Mesodermal cell (in vitro differentiated cells): ENCODE data around the gene HSPG2.

Experiments
- H3K27ac ChIP-seq: 2 replicates; pipeline ENCODE4 v1.7.0; 2013; ENCODE audit warnings: mild to moderate bottlenecking, low read depth, low read length, moderate library complexity; ENCODE audit not compliant: severe bottlenecking
- H3K36me3 ChIP-seq: 2 replicates; pipeline ENCODE4 v1.7.1; 2013; ENCODE audit warnings: mild to moderate bottlenecking, low read length, moderate library complexity; ENCODE audit not compliant: control insufficient read depth, insufficient read depth
- H3K4me1 ChIP-seq: one replicate; pipeline ENCODE4 v1.7.1; 2013; ENCODE audit warnings: mild to moderate bottlenecking, low read length; ENCODE audit not compliant: insufficient read depth, control insufficient read depth, poor library complexity, severe bottlenecking
- H3K4me3 ChIP-seq: 2 replicates; pipeline ENCODE4 v1.7.0; 2013; ENCODE audit warnings: low read length, control low read depth, mild to moderate bottlenecking; ENCODE audit not compliant: insufficient read depth, poor library complexity, severe bottlenecking; ENCODE audit errors: extremely low read depth
- H3K9me3 ChIP-seq: 2 replicates; pipeline ENCODE4 v1.7.1; 2013; ENCODE audit warnings: mild to moderate bottlenecking, low read length, moderate library complexity; ENCODE audit not compliant: control insufficient read depth
- WGBS, 2 experiments: methylation state at CpG; one replicate each; pipeline ENCODE4 v1.1.5; 2013; ENCODE audit warnings: missing lambda C conversion rate in 2 of 2; ENCODE audit not compliant: insufficient coverage in 2 of 2; 5-methylcytosine and 5-hydroxymethylcytosine counted together

HSPG2 gene

GRCh38 chr1:21903638-21904453 lies 33.3 kb downstream of the HSPG2 start:
- no peaks in the 10 kb centered on the region for H3K9me3 ChIP-seq
- peak overlapping the region; percentile 81 for H3K27ac ChIP-seq
- 96 to 98% methylated on average over 25 to 26 of the region's 26 CpGs for WGBS, 2 experiments
- peaks cover 53% of the 10 kb centered on the region for H3K4me1 ChIP-seq
- no peak overlapping the region for H3K4me3 ChIP-seq
- H3K36me3 ChIP-seq, result peaks cover 18% of the 10 kb centered on the region

- H3K36me3 ChIP-seq, result peaks cover 25% of the 10 kb centered on the region
- peaks cover 64% of the 10 kb centered on the region for H3K4me1 ChIP-seq
- no peak overlapping the region for H3K4me3 ChIP-seq
- peak overlapping the region; percentile 80 for H3K27ac ChIP-seq
- no peaks in the 10 kb centered on the region for H3K9me3 ChIP-seq
- 84 to 89% methylated on average over 16 to 17 of the region's 20 CpGs for WGBS, 2 experiments
Measured at GRCh38 chr1:21902026-21903012, 34.8 kb downstream of the HSPG2 start.

GRCh38 chr1:21901473-21901847 lies 35.6 kb downstream of the HSPG2 start:
- Histone ChIP-seq H3K27ac (peak overlapping the region; percentile 89), H3K4me3 (no peak overlapping the region), H3K9me3 (no peaks in the 10 kb centered on the region), H3K36me3 (peaks cover 24% of the 10 kb centered on the region), H3K4me1 (peaks cover 67% of the 10 kb centered on the region)
- WGBS, 2 experiments, result 84 to 88% methylated on average over 1 to 5 of the region's 5 CpGs

GRCh38 chr1:21900766-21901472 lies 36.2 kb downstream of the HSPG2 start:
- Histone ChIP-seq H3K27ac (peak overlapping the region; percentile 89), H3K4me3 (no peak overlapping the region), H3K9me3 (no peaks in the 10 kb centered on the region), H3K4me1 (peaks cover 63% of the 10 kb centered on the region), H3K36me3 (peaks cover 19% of the 10 kb centered on the region)
- WGBS, 2 experiments, result 89 to 93% methylated on average over 9 of the region's 13 CpGs

GRCh38 chr1:21899987-21900386 lies 37.1 kb downstream of the HSPG2 start:
- Histone ChIP-seq H3K27ac (peak overlapping the region; percentile 89), H3K4me3 (no peak overlapping the region), H3K9me3 (no peaks in the 10 kb centered on the region), H3K4me1 (peaks cover 60% of the 10 kb centered on the region), H3K36me3 (peaks cover 25% of the 10 kb centered on the region)
- WGBS, 2 experiments, result 65 to 73% methylated on average over 6 to 8 of the region's 8 CpGs

GRCh38 chr1:21899267-21899810 lies 37.8 kb downstream of the HSPG2 start:
- WGBS, 2 experiments, result 96 to 100% methylated on average over 4 of the region's 4 CpGs
- peak overlapping the region; percentile 89 for H3K27ac ChIP-seq
- H3K4me3 ChIP-seq, result no peak overlapping the region
- H3K4me1 ChIP-seq, result peaks cover 57% of the 10 kb centered on the region
- H3K9me3 ChIP-seq, result no peaks in the 10 kb centered on the region
- peaks cover 31% of the 10 kb centered on the region for H3K36me3 ChIP-seq

- peaks cover 28% of the 10 kb centered on the region for H3K36me3 ChIP-seq
- 91 to 93% methylated on average over 12 to 16 of the region's 16 CpGs for WGBS, 2 experiments
- H3K4me1 ChIP-seq, result peaks cover 57% of the 10 kb centered on the region
Measured at GRCh38 chr1:21898326-21899200, 38.5 kb downstream of the HSPG2 start.

GRCh38 chr1:21897844-21898243 lies 39.3 kb downstream of the HSPG2 start:
- Histone ChIP-seq H3K4me1 (peaks cover 57% of the 10 kb centered on the region), H3K27ac (peak overlapping the region; percentile 30), H3K36me3 (peaks cover 35% of the 10 kb centered on the region), H3K4me3 (no peak overlapping the region), H3K9me3 (no peaks in the 10 kb centered on the region)
- 100% methylated on average over 1 to 4 of the region's 4 CpGs for WGBS, 2 experiments

More at GRCh38 chr1:21898326-21899200, 38.5 kb downstream of the HSPG2 start:
- peak overlapping the region; percentile 52 for H3K27ac ChIP-seq
- H3K4me3 ChIP-seq, result no peak overlapping the region
- no peaks in the 10 kb centered on the region for H3K9me3 ChIP-seq

- WGBS, 2 experiments, result 72 to 84% methylated on average over 15 to 17 of the region's 20 CpGs
- peak overlapping the region; percentile 30 for H3K27ac ChIP-seq
Measured at GRCh38 chr1:21896652-21897532, 40.2 kb downstream of the HSPG2 start.

More at GRCh38 chr1:21896652-21897532, 40.2 kb downstream of the HSPG2 start:
- Histone ChIP-seq H3K4me1 (peaks cover 51% of the 10 kb centered on the region), H3K36me3 (peaks cover 44% of the 10 kb centered on the region), H3K9me3 (no peaks in the 10 kb centered on the region), H3K4me3 (no peak overlapping the region)
